Neutrophil (primary cell): ENCODE results near the gene NTM.

Source experiments
- H3K27ac ChIP-seq: fragments of 200-600 bp; sonication (generic); 2 replicates; pipeline ENCODE4 v1.5.1; 2016; ENCODE audit warnings: mild to moderate bottlenecking, moderate library complexity
- H3K27me3 ChIP-seq: fragments of 200-600 bp; sonication (generic); 2 replicates; pipeline ENCODE4 v1.6.0; 2016; ENCODE audit warnings: mild to moderate bottlenecking
- H3K36me3 ChIP-seq: fragments of 200-600 bp; sonication (generic); 2 replicates; pipeline ENCODE4 v1.5.1; 2017
- H3K4me1 ChIP-seq, 2 experiments: fragments of 200-600 bp in 1 of 2; sonication (generic) in 1 of 2; 1 replicate in 1 of 2; 2 replicates in 1 of 2; pipeline versions ENCODE4 v1.5.1 to v1.6.1; 2013 to 2016; ENCODE audit warnings: low read depth in 1 of 2, low read length in 1 of 2, mild to moderate bottlenecking in 1 of 2, moderate library complexity in 1 of 2; ENCODE audit not compliant: control insufficient read depth in 1 of 2, insufficient read depth in 1 of 2
- H3K4me3 ChIP-seq, 2 experiments: fragments of 200-600 bp in 1 of 2; sonication (generic) in 1 of 2; 1 replicate in 1 of 2; 2 replicates in 1 of 2; pipeline ENCODE4 v1.5.1; 2013 to 2016; ENCODE audit warnings: low read depth in 1 of 2, low read length in 1 of 2, mild to moderate bottlenecking in 1 of 2, moderate library complexity in 1 of 2
- H3K9me3 ChIP-seq: fragments of 200-600 bp; sonication (generic); 2 replicates; pipeline ENCODE4 v1.5.1; 2016
- TF ChIP-seq, protein P1 (sequence below): fragments of 200-600 bp; sonication (generic); IDR thresholded peaks from 2 replicates; pipeline ENCODE4 v1.5.1; 2016; ENCODE audit warnings: antibody characterized with exemption

NTM gene

DNA sequence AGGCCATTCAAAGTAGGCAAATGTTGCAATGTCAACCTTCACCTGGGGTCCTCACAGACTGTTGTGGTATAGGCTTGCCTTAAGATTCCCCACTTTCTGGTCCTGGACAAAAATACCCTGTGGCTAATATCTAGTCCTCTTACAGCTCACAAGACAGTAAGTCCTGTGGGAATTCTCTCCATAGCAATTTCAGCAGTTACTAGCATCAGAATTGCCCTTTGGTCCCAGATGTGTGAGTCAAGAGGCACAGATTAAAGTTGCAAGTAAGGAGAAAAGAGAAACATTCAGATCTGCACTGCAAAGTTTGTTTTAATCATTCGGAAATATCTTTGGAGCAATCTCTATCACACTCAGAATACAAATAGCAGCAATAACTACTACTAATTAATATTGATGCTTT, 420.2 kb downstream of the NTM start:
- Histone ChIP-seq H3K27me3 (peaks cover 23% of the 10 kb centered on the region), H3K4me1 (no peaks in the 10 kb centered on the region), H3K36me3 (no peaks in the 10 kb centered on the region), H3K27ac (no peak overlapping the region), H3K9me3 (no peaks in the 10 kb centered on the region), H3K4me3 (no peak overlapping the region)
- TF ChIP-seq, protein P1, sequence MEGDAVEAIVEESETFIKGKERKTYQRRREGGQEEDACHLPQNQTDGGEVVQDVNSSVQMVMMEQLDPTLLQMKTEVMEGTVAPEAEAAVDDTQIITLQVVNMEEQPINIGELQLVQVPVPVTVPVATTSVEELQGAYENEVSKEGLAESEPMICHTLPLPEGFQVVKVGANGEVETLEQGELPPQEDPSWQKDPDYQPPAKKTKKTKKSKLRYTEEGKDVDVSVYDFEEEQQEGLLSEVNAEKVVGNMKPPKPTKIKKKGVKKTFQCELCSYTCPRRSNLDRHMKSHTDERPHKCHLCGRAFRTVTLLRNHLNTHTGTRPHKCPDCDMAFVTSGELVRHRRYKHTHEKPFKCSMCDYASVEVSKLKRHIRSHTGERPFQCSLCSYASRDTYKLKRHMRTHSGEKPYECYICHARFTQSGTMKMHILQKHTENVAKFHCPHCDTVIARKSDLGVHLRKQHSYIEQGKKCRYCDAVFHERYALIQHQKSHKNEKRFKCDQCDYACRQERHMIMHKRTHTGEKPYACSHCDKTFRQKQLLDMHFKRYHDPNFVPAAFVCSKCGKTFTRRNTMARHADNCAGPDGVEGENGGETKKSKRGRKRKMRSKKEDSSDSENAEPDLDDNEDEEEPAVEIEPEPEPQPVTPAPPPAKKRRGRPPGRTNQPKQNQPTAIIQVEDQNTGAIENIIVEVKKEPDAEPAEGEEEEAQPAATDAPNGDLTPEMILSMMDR, result no peak

DNA sequence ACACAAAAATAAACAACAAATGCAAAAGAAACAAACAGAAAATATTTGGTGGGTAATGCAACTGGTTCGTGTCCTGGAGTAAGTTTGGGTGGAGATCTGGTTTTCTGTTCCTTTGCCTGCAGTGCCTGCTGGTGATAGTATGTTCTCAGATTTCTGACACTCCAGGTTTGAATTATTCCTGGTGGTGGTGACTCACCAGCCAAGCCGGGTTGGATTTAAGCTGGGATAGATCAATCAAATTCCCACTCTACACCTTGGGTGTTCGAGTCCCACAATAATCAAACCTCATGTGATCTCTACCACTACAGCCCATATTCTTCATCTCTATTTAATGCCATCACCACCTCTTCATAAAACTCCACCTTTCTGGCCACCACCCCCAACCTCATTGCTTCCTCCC, 421.8 kb downstream of the NTM start:
- peaks cover 12% of the 10 kb centered on the region for H3K27me3 ChIP-seq
- H3K36me3 ChIP-seq, result no peaks in the 10 kb centered on the region
- no peaks in the 10 kb centered on the region for H3K9me3 ChIP-seq
- H3K27ac ChIP-seq, result no peak overlapping the region
- H3K4me1 ChIP-seq, result no peaks in the 10 kb centered on the region
- no peak overlapping the region for H3K4me3 ChIP-seq
- TF ChIP-seq, protein P1, result no peak

DNA sequence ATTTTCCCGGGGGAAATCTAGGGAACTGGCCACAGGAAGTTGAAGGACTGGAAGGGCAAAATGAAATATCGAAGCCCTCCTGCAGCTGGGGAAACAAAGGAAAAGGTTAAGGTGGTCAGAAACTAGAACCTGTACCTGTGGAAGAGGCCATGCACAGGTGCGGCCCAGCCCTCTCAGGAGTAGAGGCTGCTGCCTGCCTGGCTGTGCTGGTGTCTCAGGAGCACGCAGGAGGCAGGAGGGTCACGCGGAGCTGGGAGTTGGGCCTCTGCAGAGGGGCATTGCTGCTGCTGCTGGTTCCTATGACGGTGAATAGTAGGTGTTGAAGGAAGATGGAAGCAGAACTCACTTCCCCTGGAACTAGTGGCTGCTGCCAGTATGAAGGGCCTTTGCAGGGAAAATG, 425.7 kb downstream of the NTM start:
- Histone ChIP-seq H3K9me3 (no peaks in the 10 kb centered on the region), H3K4me1 (no peaks in the 10 kb centered on the region), H3K27ac (no peak overlapping the region), H3K27me3 (peaks cover 5% of the 10 kb centered on the region), H3K36me3 (no peaks in the 10 kb centered on the region), H3K4me3 (no peak overlapping the region)
- TF ChIP-seq, protein P1, result no peak

DNA sequence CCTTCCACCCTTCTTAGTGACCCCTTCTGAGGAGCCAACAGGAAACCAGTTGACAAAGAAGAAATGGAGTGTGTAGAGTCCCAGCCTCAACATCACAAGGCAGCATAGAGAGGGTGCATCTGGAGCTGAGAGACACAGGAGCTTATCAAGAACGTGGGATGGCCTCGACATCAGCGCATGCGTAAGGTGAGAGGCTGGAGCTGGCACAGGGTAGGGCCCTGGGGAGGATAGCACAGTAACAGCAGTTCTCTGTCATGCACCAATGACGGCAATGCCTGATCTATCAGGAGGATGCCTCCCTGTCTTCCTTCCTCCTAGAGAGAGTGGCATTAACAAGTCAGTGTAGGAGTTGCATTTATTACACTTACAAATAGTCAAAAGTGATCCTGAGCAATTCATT, 426.1 kb downstream of the NTM start:
- Histone ChIP-seq H3K4me3 (no peak overlapping the region), H3K27ac (no peak overlapping the region), H3K4me1 (no peaks in the 10 kb centered on the region), H3K36me3 (no peaks in the 10 kb centered on the region), H3K27me3 (peaks cover under 1% of the 10 kb centered on the region), H3K9me3 (no peaks in the 10 kb centered on the region)
- TF ChIP-seq, protein P1, result no peak

DNA sequence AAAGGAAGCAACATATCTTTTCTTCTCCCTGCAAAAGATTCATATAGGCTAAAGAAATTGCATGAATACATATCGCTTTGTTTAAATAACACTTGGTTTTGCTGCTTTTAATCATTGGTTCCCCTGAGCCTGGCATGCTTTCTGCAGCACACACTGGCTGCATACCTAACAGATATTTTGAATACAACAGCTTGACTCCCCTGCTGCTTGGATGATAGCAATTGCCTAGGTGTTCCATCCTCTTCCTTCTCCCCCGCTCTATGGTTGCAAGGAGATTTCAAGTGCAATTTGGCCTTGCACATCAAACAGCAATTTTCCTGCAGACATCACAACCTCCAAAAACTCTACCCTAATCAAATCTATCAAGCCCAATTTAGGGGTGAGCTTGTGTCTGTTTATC, 430.0 kb downstream of the NTM start:
- Histone ChIP-seq H3K4me3 (no peak overlapping the region), H3K36me3 (no peaks in the 10 kb centered on the region), H3K27ac (no peak overlapping the region), H3K27me3 (no peaks in the 10 kb centered on the region), H3K9me3 (no peaks in the 10 kb centered on the region), H3K4me1 (no peaks in the 10 kb centered on the region)
- TF ChIP-seq, protein P1, result no peak

DNA sequence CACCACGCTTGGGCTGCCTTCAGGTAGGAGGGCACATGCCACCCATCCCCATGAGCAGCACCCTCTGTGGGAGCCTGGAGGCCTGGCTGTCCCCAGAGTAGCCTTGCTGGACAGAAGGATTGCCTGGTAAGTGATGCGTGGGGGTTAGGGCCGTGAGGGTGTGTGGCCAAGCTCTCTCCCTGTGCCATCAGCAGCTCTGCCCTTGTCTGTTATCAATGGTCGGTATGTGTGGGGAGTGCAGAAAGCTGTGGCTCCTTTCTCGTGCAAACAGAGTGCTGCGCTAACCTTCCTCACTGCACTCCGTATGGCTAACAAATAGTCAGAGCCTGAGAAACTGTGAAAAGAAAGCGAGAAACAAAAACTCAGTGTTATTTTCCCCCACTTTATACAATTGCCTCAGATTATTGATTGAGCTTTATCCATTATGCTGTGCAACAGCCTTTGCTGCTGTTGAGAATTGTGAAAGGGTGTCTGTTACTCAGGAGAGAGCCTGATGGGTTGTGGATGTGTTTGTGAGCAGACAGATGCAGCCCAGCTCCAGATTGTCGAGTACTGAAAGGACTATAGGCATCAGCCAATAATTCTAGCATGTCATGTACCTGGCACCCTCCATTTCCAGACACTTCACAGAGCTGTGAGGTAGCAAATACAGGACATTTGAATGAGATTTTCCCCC, 432.2 kb downstream of the NTM start:
- Histone ChIP-seq H3K4me3 (no peak overlapping the region), H3K36me3 (no peaks in the 10 kb centered on the region), H3K4me1 (no peaks in the 10 kb centered on the region), H3K9me3 (no peaks in the 10 kb centered on the region), H3K27me3 (no peaks in the 10 kb centered on the region), H3K27ac (no peak overlapping the region)
- TF ChIP-seq, protein P1, result no peak
